Measurements from ENCODE around the gene INPP4B. TPM values are rescaled to one million over a fixed set of nuclear protein-coding genes. Genes with fewer than 3 reads are reported as not detected.

INPP4B gene
- polyA plus RNA-seq, 1 of the 3 experiments (the other 2 are of a cell fraction): 0.08 TPM

- H3K9me2 ChIP-seq: no peaks in the 10 kb centered on the region
- WGBS (ENCODE audit: low lambda C conversion rate): 73% methylated on average over 5 of the region's 5 CpGs
- H3K79me2 ChIP-seq (ENCODE audit: insufficient read depth): no peaks in the 10 kb centered on the region
- H3K4me3 ChIP-seq (ENCODE audit: low read depth in 2 of 2, low read length in 1 of 2): no peak overlapping the region
- TF ChIP-seq IRF3 (IDR thresholded peaks at IDR 0.05; ENCODE audit: low read depth, low read length) (no peak), MAX (IDR thresholded peaks at IDR 0.05; ENCODE audit: low read depth) (no peak)
- ChIA-PET POLR2A (no interaction called here), CTCF (interaction anchor here (0.5 to 2.2 kb wide), 2 partner anchors 19 to 239 kb away, joined by 3 to 6 read pairs; no protein-coding TSS in a partner anchor)
- no peaks in the 10 kb centered on the region for H3K9me3 ChIP-seq
- peak overlapping the region; percentile 71 for H2AFZ ChIP-seq (ENCODE audit: low read depth)
- peaks cover 18% of the 10 kb centered on the region for H3F3A ChIP-seq (replicated peaks; ENCODE audit: insufficient read depth)
- no peaks in the 10 kb centered on the region for H4K20me1 ChIP-seq (ENCODE audit: insufficient read depth)
- peak overlapping the region; percentile 82 to 87 for H3K27ac ChIP-seq (ENCODE audit: low read depth in 2 of 2, low read length in 1 of 2)
- H3K9ac ChIP-seq: peak overlapping the region; percentile 35; the same call in 1 of the 2 replicates
- no peak for DNase-seq
- no peaks in the 10 kb centered on the region for H3K36me3 ChIP-seq (replicated peaks in 1 of 2; ENCODE audit: control insufficient read depth in 1 of 2, insufficient read depth in 2 of 2, low read length in 1 of 2)
- no peaks in the 10 kb centered on the region for H3K27me3 ChIP-seq (ENCODE audit: insufficient read depth)
- peaks cover 2 to 15% of the 10 kb centered on the region in 2 experiments for H3K4me1 ChIP-seq (ENCODE audit: control insufficient read depth in 1 of 2, insufficient read depth in 2 of 2, low read depth in 1 of 2, low read length in 1 of 2)
- peak overlapping the region; percentile 63 for H3K4me2 ChIP-seq
Measured at GRCh38 chr4:142380052-142380602, 466.0 kb downstream of the INPP4B start.

GRCh38 chr4:142379277-142380051, 466.6 kb downstream of the INPP4B start:
- WGBS (ENCODE audit: low lambda C conversion rate): 35% methylated on average over 4 of the region's 4 CpGs
- peak overlapping the region; percentile 82 to 87 for H3K27ac ChIP-seq (ENCODE audit: low read depth in 2 of 2, low read length in 1 of 2)
- H3K36me3 ChIP-seq (replicated peaks in 1 of 2; ENCODE audit: control insufficient read depth in 1 of 2, insufficient read depth in 2 of 2, low read length in 1 of 2): no peaks in the 10 kb centered on the region
- H3K4me3 ChIP-seq (ENCODE audit: low read depth in 2 of 2, low read length in 1 of 2): no peak overlapping the region
- peak overlapping the region; percentile 63 for H3K4me2 ChIP-seq
- H3K9me2 ChIP-seq: no peaks in the 10 kb centered on the region
- H3K9ac ChIP-seq: peak overlapping the region; percentile 35; the same call in 1 of the 2 replicates
- CTCF ChIA-PET: interaction anchor here (1.1 to 2.2 kb wide), 3 partner anchors 9 to 85 kb away, joined by 3 to 6 read pairs (median 3); no protein-coding TSS in a partner anchor
- H2AFZ ChIP-seq (ENCODE audit: low read depth): peak overlapping the region; percentile 71
- DNase-seq: no peak
- H3K9me3 ChIP-seq: no peaks in the 10 kb centered on the region
- H3K27me3 ChIP-seq (ENCODE audit: insufficient read depth): no peaks in the 10 kb centered on the region
- no peaks in the 10 kb centered on the region for H4K20me1 ChIP-seq (ENCODE audit: insufficient read depth)
- H3K79me2 ChIP-seq (ENCODE audit: insufficient read depth): no peaks in the 10 kb centered on the region
- POLR2A ChIA-PET: no interaction called here
- peaks cover 2 to 15% of the 10 kb centered on the region in 2 experiments for H3K4me1 ChIP-seq (ENCODE audit: control insufficient read depth in 1 of 2, insufficient read depth in 2 of 2, low read depth in 1 of 2, low read length in 1 of 2)
- H3F3A ChIP-seq (replicated peaks; ENCODE audit: insufficient read depth): peaks cover 18% of the 10 kb centered on the region
- TF ChIP-seq TEAD4 (IDR thresholded peaks at IDR 0.05; ENCODE audit: borderline replicate concordance, insufficient read depth) (peak; percentile 95), USF2 (IDR thresholded peaks at IDR 0.05; ENCODE audit: borderline replicate concordance, low read depth, low read length) (no peak), FOSL2 (IDR thresholded peaks at IDR 0.05; ENCODE audit: borderline replicate concordance, low read depth) (peak; percentile 92), RAD21 (IDR thresholded peaks at IDR 0.05; ENCODE audit: low read length) (no peak), FOXJ3 (CRISPR knock-in tag; IDR thresholded peaks at IDR 0.05) (no peak), MEF2A (IDR thresholded peaks at IDR 0.05; ENCODE audit: borderline replicate concordance, low read depth) (peak; percentile 76), TCF12 (IDR thresholded peaks at IDR 0.05) (peak; percentile 97), JUND (IDR thresholded peaks at IDR 0.05) (peak; percentile 95), RXRA (IDR thresholded peaks at IDR 0.05; ENCODE audit: borderline replicate concordance, low read depth) (peak; percentile 74; the same call in 1 of the 2 replicates), YY1 (IDR thresholded peaks at IDR 0.05; ENCODE audit: low read depth) (no peak), POLR2AphosphoS5 (IDR thresholded peaks at IDR 0.05; ENCODE audit: low read depth, low read length) (peak; percentile 64; the same call in 1 of the 2 replicates), ZBTB33 (IDR thresholded peaks at IDR 0.05; ENCODE audit: borderline replicate concordance, low read depth) (0 out of 2 replicates have a peak, but pooled peaks have one; percentile 55), NFIC (IDR thresholded peaks at IDR 0.05; ENCODE audit: borderline replicate concordance) (peak; percentile 73), GATA2 (CRISPR knock-in tag; IDR thresholded peaks at IDR 0.05) (no peak), NRF1 (IDR thresholded peaks at IDR 0.05; ENCODE audit: low read depth, low read length) (no peak), CTCF (IDR thresholded peaks at IDR 0.05) (no peak), USF1 (IDR thresholded peaks at IDR 0.05; ENCODE audit: borderline replicate concordance, low read depth) (peak; percentile 29; the same call in 1 of the 2 replicates)
